HepG2 (cell line): ENCODE measurements around the gene RPP25L. TPM values are rescaled to one million over a fixed set of nuclear protein-coding genes. Genes with fewer than 3 reads are reported as not detected.
A peak's percentile ranks its signal among the peaks of the same experiment; 100 is the strongest.

Source experiments
- ATAC-seq: fragments of 200-7000 bp; cut with Tn5 transposase; 3 replicates; pipeline ENCODE4 v1.9.1; 2020; ENCODE audit warnings: mild to moderate bottlenecking, moderate library complexity
- BruUV-seq: library from RNA; stranded (reverse); fragments of 400-500 nt; replicated peaks from 2 replicates; lab custom pipeline; 2021; lab: Mats Ljungman, UMichigan
- CTCF ChIA-PET: fragments of 300-600 bp; formaldehyde crosslinking; extraction: SDS; loops from one replicate; lab custom pipeline; 2021; ENCODE audit warnings: low total read pairs, inconsistent platforms, low intra/inter-chr PET ratio; lab: Yijun Ruan, JAX
- POLR2A ChIA-PET: fragments of 350-600 bp; sonication (Branson Sonifier 250); formaldehyde crosslinking; loops from one replicate; lab custom pipeline; 2020; ENCODE audit warnings: antibody characterized with exemption, inconsistent platforms; lab: Yijun Ruan, JAX
- DNase-seq: peaks from one replicate; pipeline ENCODE4 v3.0.0-alpha.2; 2015; ENCODE audit warnings: low spot score
- FAIRE-seq: peaks from 3 replicates; lab custom pipeline; 2011; peaks lifted over from hg19 to GRCh38; lab: Jason Lieb, UNC
- H2AFZ ChIP-seq: one replicate; pipeline ENCODE4 v1.6.1; 2011; ENCODE audit warnings: low read length, inconsistent platforms
- H3K27ac ChIP-seq: fragments of 300-600 bp; 3 replicates; pipeline ENCODE4 v1.8.0; 2011; ENCODE audit warnings: mixed run types, mild to moderate bottlenecking, mixed read lengths, low read length, inconsistent platforms; ENCODE audit not compliant: insufficient read depth; ENCODE audit errors: extremely low read length
- H3K27me3 ChIP-seq, 2 experiments: fragments of 200-600 bp in 1 of 2; 2 replicates in 1 of 2; 3 replicates in 1 of 2; pipeline versions ENCODE4 v1.6.0 to v1.8.0; 2011; ENCODE audit warnings: low read length in 2 of 2, mild to moderate bottlenecking in 2 of 2, moderate library complexity in 2 of 2, inconsistent platforms in 1 of 2; ENCODE audit not compliant: insufficient read depth in 2 of 2, control insufficient read depth in 1 of 2
- H3K36me3 ChIP-seq, 2 experiments: fragments of 200-600 bp in 1 of 2; replicated peaks in 1 of 2; 2 replicates in 1 of 2; 3 replicates in 1 of 2; pipeline versions ENCODE4 v1.5.1 to v1.8.0; 2011; ENCODE audit warnings: low read length in 2 of 2, inconsistent platforms in 1 of 2; ENCODE audit not compliant: insufficient read depth in 2 of 2, control insufficient read depth in 1 of 2
- H3K4me1 ChIP-seq: 2 replicates; pipeline ENCODE4 v1.5.1; 2012; ENCODE audit warnings: low read length, inconsistent platforms; ENCODE audit not compliant: insufficient read depth
- H3K4me2 ChIP-seq: 2 replicates; pipeline ENCODE4 v1.6.0; 2011; ENCODE audit warnings: low read depth, low read length, inconsistent platforms
- H3K4me3 ChIP-seq, 3 experiments: fragments of 200-600 bp in 1 of 3; sonication (generic), shearing (Covaris generic) in 1 of 3; replicated peaks in 1 of 3; 2 replicates each; pipeline ENCODE4 v1.5.1; 2011 to 2016; ENCODE audit warnings: low read length in 3 of 3, inconsistent platforms in 2 of 3, low read depth in 2 of 3, mild to moderate bottlenecking in 2 of 3, control low read depth in 1 of 3, mixed read lengths in 1 of 3; ENCODE audit not compliant: insufficient read depth in 1 of 3
- H3K79me2 ChIP-seq: one replicate; pipeline ENCODE4 v1.6.1; 2011; ENCODE audit warnings: low read length, inconsistent platforms; ENCODE audit not compliant: insufficient read depth
- H3K9ac ChIP-seq: 2 replicates; pipeline ENCODE4 v1.6.0; 2011; ENCODE audit warnings: mild to moderate bottlenecking, low read depth, low read length, inconsistent platforms; ENCODE audit not compliant: insufficient read depth
- H3K9me3 ChIP-seq: 2 replicates; pipeline ENCODE4 v1.5.1; 2012; ENCODE audit warnings: mild to moderate bottlenecking, low read length
- H4K20me1 ChIP-seq: 2 replicates; pipeline ENCODE4 v1.6.0; 2011; ENCODE audit warnings: inconsistent platforms, mild to moderate bottlenecking, low read length, moderate library complexity; ENCODE audit not compliant: insufficient read depth
- ARNT2 ChIP-seq: sonication (generic); formaldehyde crosslinking; IDR thresholded peaks from 2 replicates; pipeline ENCODE4 v1.8.0; 2022; ENCODE audit warnings: mild to moderate bottlenecking, low read depth, missing genetic modification reagents, moderate library complexity
- ISX ChIP-seq: sonication (generic); formaldehyde crosslinking; conservative IDR thresholded peaks from 2 replicates; pipeline ENCODE4 v1.5.0; 2020; ENCODE audit warnings: missing genetic modification reagents
- NCOA2 ChIP-seq: sonication (generic); formaldehyde crosslinking; IDR thresholded peaks from 2 replicates; pipeline ENCODE4 v1.8.0; 2022; ENCODE audit warnings: inconsistent platforms
- PHF5A ChIP-seq: IDR thresholded peaks from one replicate; pipeline ENCODE4 v1.6.1; 2018; ENCODE audit warnings: low read depth, missing genetic modification reagents; ENCODE audit not compliant: unreplicated experiment
- PRDM15 ChIP-seq: sonication (generic); formaldehyde crosslinking; IDR thresholded peaks from 2 replicates; pipeline ENCODE4 v1.4.0; 2020; ENCODE audit warnings: missing genetic modification reagents
- RARA ChIP-seq: IDR thresholded peaks from 2 replicates; pipeline ENCODE4 v1.6.1; 2016; ENCODE audit warnings: missing genetic modification reagents, missing compliant biosample characterization
- RFXAP ChIP-seq: sonication (generic); formaldehyde crosslinking; IDR thresholded peaks from 2 replicates; pipeline ENCODE4 v1.4.0; 2020; ENCODE audit warnings: missing genetic modification reagents, borderline replicate concordance
- SCMH1 ChIP-seq: sonication (generic); formaldehyde crosslinking; IDR thresholded peaks from 2 replicates; pipeline ENCODE4 v1.9.0; 2021; ENCODE audit warnings: missing genetic modification reagents, mild to moderate bottlenecking, borderline replicate concordance
- SKIL ChIP-seq: sonication (generic); formaldehyde crosslinking; IDR thresholded peaks from 2 replicates; pipeline ENCODE4 v1.8.0; 2022; ENCODE audit warnings: missing genetic modification reagents, mild to moderate bottlenecking, moderate library complexity, borderline replicate concordance
- SOX5 ChIP-seq: IDR thresholded peaks from 2 replicates; pipeline ENCODE4 v1.6.1; 2016; ENCODE audit warnings: borderline replicate concordance
- STAT5B ChIP-seq: sonication (generic); formaldehyde crosslinking; IDR thresholded peaks from 2 replicates; pipeline ENCODE4 v1.4.0; 2020; ENCODE audit warnings: missing genetic modification reagents
- TBP ChIP-seq: sonication (generic); formaldehyde crosslinking; IDR thresholded peaks from 2 replicates; pipeline ENCODE4 v1.5.0; 2020; ENCODE audit warnings: missing genetic modification reagents
- ZNF441 ChIP-seq: sonication (generic); formaldehyde crosslinking; IDR thresholded peaks from 2 replicates; pipeline ENCODE4 v1.7.0; 2021; ENCODE audit warnings: missing genetic modification reagents, borderline replicate concordance
- ZNF546 ChIP-seq: sonication (generic); formaldehyde crosslinking; conservative IDR thresholded peaks from 2 replicates; pipeline ENCODE4 v1.8.1; 2023; ENCODE audit warnings: mild to moderate bottlenecking, missing genetic modification reagents
- WGBS: methylation state at CpG from one replicate; pipeline ENCODE4 v1.1.6; 2017; ENCODE audit warnings: low lambda C conversion rate; 5-methylcytosine and 5-hydroxymethylcytosine counted together
- in situ Hi-C: cut with HindIII; loops from 2 replicates; pipeline ENCODE4 v1.10.0; 2017; ENCODE audit warnings: low pct_unique_long_range_greater_than_20kb; ENCODE audit not compliant: extremely low pct_ligation_motif_present
- intact Hi-C: fragments of 100-400 bp; cut with micrococcal nuclease; formaldehyde crosslinking; loops from one replicate; pipeline ENCODE4 v1.10.0; 2022; ENCODE audit not compliant: unreplicated experiment
- polyA plus RNA-seq, 8 experiments: library from polyadenylated mRNA; depleted of rRNA in 3 of 8; stranded (reverse) in 7 of 8; unstranded in 1 of 8; fragments of >200 nt; fragmentation: Illumina TruSeq in 4 of 8; extraction: Trizol in 4 of 8; gene quantifications; 2 replicates each; pipeline versions ENCODE4 v1.2.1 to v1.2.3, GENCODE V29; 2011 to 2016; ENCODE audit warnings: low read depth in 4 of 8, missing spikeins in 1 of 8, mixed read lengths in 1 of 8; ENCODE audit not compliant: insufficient read depth in 1 of 8
- total RNA-seq, 5 experiments: library from RNA; depleted of rRNA; stranded (reverse); fragments of >200 nt; fragmentation: Illumina TruSeq; extraction: Trizol; gene quantifications; 2 replicates each; pipeline ENCODE4 v1.2.3, GENCODE V29; 2016; ENCODE audit warnings: low read depth in 1 of 5
- TF ChIP-seq, protein P1 (sequence below): sonication (generic); formaldehyde crosslinking; IDR thresholded peaks from 2 replicates; pipeline ENCODE4 v1.9.0; 2021; ENCODE audit warnings: missing genetic modification reagents, borderline replicate concordance
- TF ChIP-seq, protein P2 (sequence below): sonication (generic); formaldehyde crosslinking; IDR thresholded peaks from 2 replicates; pipeline ENCODE4 v1.8.0; 2022; ENCODE audit warnings: mild to moderate bottlenecking, missing genetic modification reagents, moderate library complexity

The RPP25L gene
- total and polyA plus RNA-seq, 2 of the 13 experiments (the other 11 are each of a cell fraction or from before 2014, with no cell fraction given), result 24.5 to 27.3 TPM

DNA sequence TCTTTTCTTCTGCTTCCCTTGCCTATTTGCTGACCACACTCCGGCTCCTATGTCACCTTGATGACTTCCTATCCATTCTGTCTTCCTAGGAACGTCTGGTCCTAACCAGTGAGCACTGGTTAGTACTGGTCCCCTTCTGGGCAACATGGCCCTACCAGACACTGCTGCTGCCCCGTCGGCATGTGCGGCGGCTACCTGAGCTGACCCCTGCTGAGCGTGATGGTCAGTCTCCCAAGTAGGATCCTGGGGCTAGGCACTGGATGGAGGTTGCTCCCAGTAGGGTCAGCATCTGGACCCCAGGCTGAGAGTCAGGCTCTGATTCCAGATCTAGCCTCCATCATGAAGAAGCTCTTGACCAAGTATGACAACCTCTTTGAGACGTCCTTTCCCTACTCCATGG lies 36.8 kb upstream of the RPP25L start:
- Histone ChIP-seq H2AFZ (no peak overlapping the region), H3K4me3 (peak overlapping the region in 1 of 3 experiments; percentile 88; a peak in 1 of 6 replicates), H3K4me1 (peaks cover 77% of the 10 kb centered on the region), H3K36me3 (peaks cover 8 to 18% of the 10 kb centered on the region in 2 experiments), H3K9me3 (no peaks in the 10 kb centered on the region), H3K9ac (no peak overlapping the region), H4K20me1 (no peaks in the 10 kb centered on the region), H3K27ac (no peak overlapping the region), H3K27me3 (no peaks in the 10 kb centered on the region; a peak in 1 of 5 replicates), H3K4me2 (no peak overlapping the region; the same call in 1 of the 2 replicates), H3K79me2 (peaks cover 16% of the 10 kb centered on the region)
- ATAC-seq (no peak), FAIRE-seq (no peak), DNase-seq (no peak)
- BruUV-seq, result no TSS peak
- intact Hi-C loops (no loop called here), in situ Hi-C loops (no loop called here)
- CTCF ChIA-PET, result no interaction called here
- POLR2A ChIA-PET, result interaction anchor here (2.3 kb wide), 1 partner anchor 11 kb away, joined by 10 read pairs; the partner anchor contains the start of gene SIGMAR1
- WGBS, result 95% methylated on average over 8 of the region's 8 CpGs
- no peak for TF ChIP-seq TBP (CRISPR knock-in tag)
- no peak for TF ChIP-seq SOX5 (CRISPR knock-in tag)
- no peak for TF ChIP-seq PRDM15 (CRISPR knock-in tag)
- no peak for TF ChIP-seq ZNF441 (CRISPR knock-in tag)
- no peak for TF ChIP-seq NCOA2
- TF ChIP-seq PHF5A (CRISPR knock-in tag), result no peak
- TF ChIP-seq STAT5B (CRISPR knock-in tag), result no peak
- no peak for TF ChIP-seq SKIL (CRISPR knock-in tag)
- no peak for TF ChIP-seq ZNF546 (CRISPR knock-in tag)
- no peak for TF ChIP-seq ISX (CRISPR knock-in tag)
- TF ChIP-seq RARA (CRISPR knock-in tag), result no peak
- no peak for TF ChIP-seq ARNT2
- TF ChIP-seq SCMH1, result no peak
- TF ChIP-seq RFXAP (CRISPR knock-in tag), result no peak
- TF ChIP-seq, protein P1, sequence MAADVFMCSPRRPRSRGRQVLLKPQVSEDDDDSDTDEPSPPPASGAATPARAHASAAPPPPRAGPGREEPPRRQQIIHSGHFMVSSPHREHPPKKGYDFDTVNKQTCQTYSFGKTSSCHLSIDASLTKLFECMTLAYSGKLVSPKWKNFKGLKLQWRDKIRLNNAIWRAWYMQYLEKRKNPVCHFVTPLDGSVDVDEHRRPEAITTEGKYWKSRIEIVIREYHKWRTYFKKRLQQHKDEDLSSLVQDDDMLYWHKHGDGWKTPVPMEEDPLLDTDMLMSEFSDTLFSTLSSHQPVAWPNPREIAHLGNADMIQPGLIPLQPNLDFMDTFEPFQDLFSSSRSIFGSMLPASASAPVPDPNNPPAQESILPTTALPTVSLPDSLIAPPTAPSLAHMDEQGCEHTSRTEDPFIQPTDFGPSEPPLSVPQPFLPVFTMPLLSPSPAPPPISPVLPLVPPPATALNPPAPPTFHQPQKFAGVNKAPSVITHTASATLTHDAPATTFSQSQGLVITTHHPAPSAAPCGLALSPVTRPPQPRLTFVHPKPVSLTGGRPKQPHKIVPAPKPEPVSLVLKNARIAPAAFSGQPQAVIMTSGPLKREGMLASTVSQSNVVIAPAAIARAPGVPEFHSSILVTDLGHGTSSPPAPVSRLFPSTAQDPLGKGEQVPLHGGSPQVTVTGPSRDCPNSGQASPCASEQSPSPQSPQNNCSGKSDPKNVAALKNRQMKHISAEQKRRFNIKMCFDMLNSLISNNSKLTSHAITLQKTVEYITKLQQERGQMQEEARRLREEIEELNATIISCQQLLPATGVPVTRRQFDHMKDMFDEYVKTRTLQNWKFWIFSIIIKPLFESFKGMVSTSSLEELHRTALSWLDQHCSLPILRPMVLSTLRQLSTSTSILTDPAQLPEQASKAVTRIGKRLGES (CRISPR knock-in tag), result no peak
- TF ChIP-seq, protein P2, sequence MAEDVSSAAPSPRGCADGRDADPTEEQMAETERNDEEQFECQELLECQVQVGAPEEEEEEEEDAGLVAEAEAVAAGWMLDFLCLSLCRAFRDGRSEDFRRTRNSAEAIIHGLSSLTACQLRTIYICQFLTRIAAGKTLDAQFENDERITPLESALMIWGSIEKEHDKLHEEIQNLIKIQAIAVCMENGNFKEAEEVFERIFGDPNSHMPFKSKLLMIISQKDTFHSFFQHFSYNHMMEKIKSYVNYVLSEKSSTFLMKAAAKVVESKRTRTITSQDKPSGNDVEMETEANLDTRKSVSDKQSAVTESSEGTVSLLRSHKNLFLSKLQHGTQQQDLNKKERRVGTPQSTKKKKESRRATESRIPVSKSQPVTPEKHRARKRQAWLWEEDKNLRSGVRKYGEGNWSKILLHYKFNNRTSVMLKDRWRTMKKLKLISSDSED (CRISPR knock-in tag), result no peak
